ENCODE measurements around the gene FOXN3.
"Not testable (repeated sequence)": the region's sequence is repeated elsewhere in the genome, so short reads cannot be mapped to it uniquely, and the experiment has no call there.

FOXN3 gene

DNA sequence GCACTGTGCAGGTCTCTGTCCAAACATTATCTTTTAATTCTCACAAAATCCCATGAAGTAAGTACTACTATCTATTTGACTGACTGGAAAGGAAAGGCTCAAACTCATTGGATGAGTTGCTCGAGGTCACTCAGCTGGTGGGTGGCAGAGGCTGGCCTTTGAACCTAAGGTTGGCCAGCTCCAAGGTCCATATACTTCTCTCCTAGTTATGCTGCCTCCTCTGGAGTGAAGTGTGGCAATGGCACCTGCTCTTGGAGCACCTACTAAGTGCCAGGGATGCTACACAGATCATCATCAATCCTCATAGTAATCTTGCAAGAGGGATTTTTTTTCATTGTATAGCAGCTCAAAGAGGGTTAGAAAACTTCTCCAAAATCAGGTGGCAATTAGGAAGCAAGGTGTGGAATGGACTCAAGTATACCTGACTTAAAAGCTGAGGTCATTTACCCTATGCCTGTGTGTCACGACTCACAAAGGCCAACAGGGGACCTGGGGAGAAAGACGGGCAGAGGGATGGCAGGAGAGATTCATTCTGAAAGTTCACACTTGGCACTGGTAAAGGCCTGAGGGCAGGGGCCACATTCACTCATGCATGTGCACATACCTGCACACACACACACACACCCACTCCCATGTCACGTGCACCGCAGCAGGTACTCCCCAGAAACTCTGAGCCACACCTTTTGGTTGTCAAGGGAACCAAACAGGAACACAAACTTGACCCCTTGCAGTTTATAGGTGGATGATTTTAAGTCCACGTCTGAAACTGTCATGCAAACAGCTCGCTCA, 146.4 kb downstream of the FOXN3 start:
- no peak for DNase-seq

GRCh38 chr14:89269404-89269803, 147.6 kb downstream of the FOXN3 start:
- DNase-seq, result no peak

GRCh38 chr14:89268514-89268913, 148.5 kb downstream of the FOXN3 start:
- no peak for DNase-seq

DNA sequence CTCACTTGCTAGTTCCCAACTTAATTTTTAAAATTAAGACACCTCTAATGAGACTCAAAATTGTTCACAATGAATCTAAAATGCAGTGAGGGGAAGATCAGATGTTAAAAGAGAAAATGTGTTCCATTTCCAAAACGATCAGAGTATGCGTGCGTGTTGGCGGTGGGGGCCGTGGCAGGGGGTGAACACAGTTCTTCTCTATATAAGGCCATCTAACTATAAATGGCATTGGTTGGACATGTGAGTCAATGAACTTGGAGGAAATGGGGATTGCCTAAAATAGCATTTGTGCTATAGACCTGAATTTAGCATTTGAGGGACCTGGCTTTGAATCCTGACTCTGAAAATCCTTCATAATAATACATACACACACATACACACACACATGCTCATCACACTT, 149.4 kb downstream of the FOXN3 start:
- no peak for DNase-seq

GRCh38 chr14:89267163-89267562, 149.9 kb downstream of the FOXN3 start:
- DNase-seq, result no peak

DNA sequence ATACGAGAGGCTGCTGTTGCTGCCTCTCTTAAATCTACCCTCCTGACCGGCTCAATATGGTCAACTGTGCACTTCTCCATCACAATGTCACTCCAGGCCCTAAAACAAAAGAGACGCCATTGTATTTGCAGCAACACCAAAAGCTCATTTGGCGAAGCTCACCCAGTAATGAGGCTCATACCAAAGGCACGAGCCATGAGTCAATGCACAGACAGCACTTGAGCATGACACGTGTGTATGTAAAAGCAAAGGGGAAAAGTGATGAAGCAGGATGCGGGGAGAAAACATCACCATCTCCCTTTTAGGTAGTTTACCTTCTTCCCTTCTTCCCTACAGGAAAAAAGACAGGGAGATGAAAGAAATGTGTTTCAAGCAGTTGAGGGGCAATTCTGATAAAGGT, 150.3 kb downstream of the FOXN3 start:
- no peak for DNase-seq

DNA sequence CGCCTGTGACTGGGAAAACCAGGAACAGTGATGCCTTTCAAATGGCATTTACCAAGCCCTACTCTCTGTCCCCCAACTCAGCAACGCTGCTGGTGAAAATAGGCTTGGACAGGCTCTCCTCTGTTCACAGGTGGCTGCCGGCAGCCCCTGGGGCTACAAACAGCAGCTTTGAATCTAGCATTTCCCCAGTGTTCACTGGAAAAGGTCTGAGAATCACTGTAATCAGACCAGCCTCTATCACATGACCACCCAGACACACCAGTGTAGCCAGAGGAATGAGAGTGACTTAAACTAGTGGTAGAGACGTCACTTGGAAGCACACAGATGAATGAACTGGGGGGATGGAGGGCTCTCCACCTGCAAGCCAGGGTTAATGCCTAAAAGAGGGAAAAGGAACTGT, 151.8 kb downstream of the FOXN3 start:
- DNase-seq, result no peak

- DNase-seq, result no peak
Measured at GRCh38 chr14:89264196-89264800, 152.7 kb downstream of the FOXN3 start.

GRCh38 chr14:89262041-89262440, 155.0 kb downstream of the FOXN3 start:
- DNase-seq, result no peak

- DNase-seq, result no peak
Measured at GRCh38 chr14:89260898-89261297, 156.1 kb downstream of the FOXN3 start.

DNA sequence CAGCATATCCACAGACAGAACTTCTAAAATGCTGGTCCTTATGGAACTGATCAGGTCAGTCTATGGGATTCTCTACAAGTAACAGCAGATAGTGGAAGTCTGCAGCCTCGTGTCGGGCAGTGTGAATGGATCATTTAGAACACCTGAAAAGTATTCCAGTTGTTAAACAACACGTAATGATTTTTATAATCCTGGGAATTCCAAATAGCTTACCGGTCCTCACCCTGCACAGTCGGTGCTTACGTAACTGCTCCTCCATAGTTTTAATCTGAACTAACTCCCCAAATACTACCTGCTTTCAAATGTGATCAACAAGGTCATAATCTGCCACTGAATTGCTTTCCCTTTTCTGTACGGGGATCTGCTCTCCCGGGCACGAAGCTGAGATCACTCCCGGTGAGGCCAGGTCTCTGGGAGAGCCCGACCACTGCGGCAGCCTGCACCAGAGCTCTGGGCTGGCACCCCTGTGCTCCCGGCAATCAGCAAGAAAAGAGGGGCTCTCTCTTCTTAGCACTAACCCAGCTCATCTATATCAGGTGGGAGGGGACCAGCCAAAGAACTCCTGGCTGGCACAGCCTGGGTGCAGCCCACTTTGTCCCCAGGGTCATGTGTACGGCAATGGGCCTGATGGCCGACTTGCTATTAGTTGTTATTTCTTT, 157.0 kb downstream of the FOXN3 start:
- DNase-seq, result no peak

DNA sequence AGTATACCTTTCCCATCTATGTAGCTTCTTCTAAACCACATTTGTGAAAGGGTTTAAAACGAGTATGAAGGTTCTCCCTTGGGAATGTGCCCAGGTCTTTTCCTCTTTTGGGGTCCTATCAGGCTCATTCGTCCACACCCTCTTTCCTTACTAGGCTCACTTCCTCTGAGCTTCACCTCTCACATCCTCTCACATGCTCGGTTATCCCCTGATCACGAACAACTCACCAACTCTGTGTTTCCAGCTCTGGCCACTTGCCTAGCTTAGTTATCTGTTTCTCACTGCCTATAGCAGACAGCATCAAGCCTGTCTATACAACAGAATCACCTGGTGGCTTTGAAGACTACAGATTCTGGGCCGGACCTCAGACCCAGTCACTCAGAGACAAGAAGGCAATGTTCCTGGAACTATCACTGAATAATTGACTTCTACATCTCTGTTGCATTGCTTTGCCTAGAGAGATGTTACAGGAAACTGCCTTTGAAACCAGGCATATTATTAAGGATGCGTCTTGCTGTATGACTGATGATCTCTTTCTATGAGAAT, 158.2 kb downstream of the FOXN3 start:
- DNase-seq, result no peak

GRCh38 chr14:89256951-89257350, 160.1 kb downstream of the FOXN3 start:
- no peak for DNase-seq

- no peak for DNase-seq
Measured at GRCh38 chr14:89256283-89256682, 160.8 kb downstream of the FOXN3 start.

- DNase-seq, result no peak
Measured at GRCh38 chr14:89255852-89256251, 161.2 kb downstream of the FOXN3 start.

- DNase-seq, result no peak
Measured at GRCh38 chr14:89255012-89255411, 162.0 kb downstream of the FOXN3 start.

- no peak for DNase-seq
Measured at GRCh38 chr14:89254166-89254909, 162.7 kb downstream of the FOXN3 start.

- DNase-seq, result no peak
Measured at GRCh38 chr14:89252887-89253532, 164.0 kb downstream of the FOXN3 start.

- DNase-seq, result no peak
Measured at GRCh38 chr14:89251061-89251460, 166.0 kb downstream of the FOXN3 start.

DNA sequence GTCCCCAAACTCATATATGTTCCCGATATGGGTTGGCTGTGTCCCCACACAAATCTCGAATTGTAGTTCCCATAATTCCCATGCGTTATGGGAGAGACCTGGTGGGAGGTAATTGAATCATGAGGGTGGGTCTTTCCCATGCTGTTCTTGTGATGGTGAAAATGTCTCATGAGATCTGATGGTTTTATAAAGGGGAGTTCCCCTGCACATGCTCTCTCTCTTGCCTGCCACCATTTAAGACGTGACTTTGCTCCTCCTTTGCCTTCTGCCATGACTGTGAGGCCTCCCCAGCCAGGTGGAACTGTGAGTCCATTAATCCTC, 166.4 kb downstream of the FOXN3 start:
- DNase-seq, result not testable (repeated sequence)

- no peak for DNase-seq
Measured at GRCh38 chr14:89249972-89250654, 166.9 kb downstream of the FOXN3 start.

- no peak for DNase-seq
Measured at GRCh38 chr14:89249065-89249695, 167.9 kb downstream of the FOXN3 start.
